Measurements from ENCODE around the gene RGR. TPM values are rescaled to one million over a fixed set of nuclear protein-coding genes. Genes with fewer than 3 reads are reported as not detected.
"Not testable (repeated sequence)": the region's sequence is repeated elsewhere in the genome, so short reads cannot be mapped to it uniquely, and the experiment has no call there.

Gene RGR
- total and polyA plus RNA-seq, 5 donors = 0.36 to 2.2 (median 0.64) TPM; not detected in 1

DNA sequence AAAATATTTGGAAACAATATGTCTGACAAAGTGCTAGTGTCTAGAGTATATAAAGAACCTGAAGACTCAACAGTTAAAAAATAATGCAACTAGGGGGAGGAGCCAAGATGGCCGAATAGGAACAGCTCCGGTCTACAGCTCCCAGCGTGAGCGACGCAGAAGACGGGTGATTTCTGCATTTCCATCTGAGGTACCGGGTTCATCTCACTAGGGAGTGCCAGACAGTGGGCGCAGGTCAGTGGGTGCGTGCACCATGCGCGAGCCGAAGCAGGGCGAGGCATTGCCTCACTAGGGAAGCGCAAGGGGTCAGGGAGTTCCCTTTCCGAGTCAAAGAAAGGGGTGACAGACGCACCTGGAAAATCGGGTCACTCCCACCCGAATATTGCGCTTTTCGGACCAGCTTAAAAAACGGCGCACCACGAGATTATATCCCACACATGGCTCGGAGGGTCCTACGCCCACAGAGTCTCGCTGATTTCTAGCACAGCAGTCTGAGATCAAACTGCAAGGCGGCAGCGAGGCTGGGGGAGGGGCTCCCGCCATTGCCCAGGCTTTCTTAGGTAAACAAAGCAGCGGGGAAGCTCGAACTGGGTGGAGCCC is 35.1 kb downstream of the RGR start:
- H3K27me3 ChIP-seq (ENCODE audit: control insufficient read depth, insufficient read depth); ATAC-seq; H3K9me3 ChIP-seq (ENCODE audit: control insufficient read depth, low read length); H3K4me3 ChIP-seq (ENCODE audit: low read length); intact Hi-C loops (cut with DNase I); DNase-seq; H3K4me1 ChIP-seq (ENCODE audit: control insufficient read depth, insufficient read depth, low read length); H3K27ac ChIP-seq (ENCODE audit: low read length): not testable (repeated sequence)
- 71% methylated on average over 30 of the region's 31 CpGs for WGBS

DNA sequence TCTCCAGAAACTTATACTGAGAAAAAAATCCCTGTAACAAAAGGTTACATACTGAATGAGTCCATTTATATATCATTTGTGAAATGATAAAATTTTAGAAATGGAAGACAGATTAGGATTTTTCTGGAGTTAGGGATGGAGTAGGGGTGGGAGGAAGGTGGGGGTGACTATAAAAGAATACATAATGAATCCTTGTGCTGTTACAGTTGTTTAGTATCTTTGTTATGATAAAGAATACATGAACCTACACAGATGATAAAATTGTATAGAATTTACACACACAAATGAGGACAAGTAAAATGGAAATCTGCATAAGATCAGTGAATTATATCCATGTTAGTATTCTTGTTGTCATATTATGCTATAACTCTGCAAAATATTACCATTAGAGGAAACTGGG is 41.8 kb downstream of the RGR start:
- H3K27ac ChIP-seq (ENCODE audit: low read length) = no peak overlapping the region
- intact Hi-C loops (cut with DNase I) = no loop called here
- no peaks in the 10 kb centered on the region for H3K9me3 ChIP-seq (ENCODE audit: control insufficient read depth, low read length)
- H3K4me1 ChIP-seq (ENCODE audit: control insufficient read depth, insufficient read depth, low read length) = no peaks in the 10 kb centered on the region
- H3K27me3 ChIP-seq (ENCODE audit: control insufficient read depth, insufficient read depth) = no peaks in the 10 kb centered on the region
- ATAC-seq (no peak), DNase-seq (no peak)
- H3K4me3 ChIP-seq (ENCODE audit: low read length) = no peak overlapping the region

DNA sequence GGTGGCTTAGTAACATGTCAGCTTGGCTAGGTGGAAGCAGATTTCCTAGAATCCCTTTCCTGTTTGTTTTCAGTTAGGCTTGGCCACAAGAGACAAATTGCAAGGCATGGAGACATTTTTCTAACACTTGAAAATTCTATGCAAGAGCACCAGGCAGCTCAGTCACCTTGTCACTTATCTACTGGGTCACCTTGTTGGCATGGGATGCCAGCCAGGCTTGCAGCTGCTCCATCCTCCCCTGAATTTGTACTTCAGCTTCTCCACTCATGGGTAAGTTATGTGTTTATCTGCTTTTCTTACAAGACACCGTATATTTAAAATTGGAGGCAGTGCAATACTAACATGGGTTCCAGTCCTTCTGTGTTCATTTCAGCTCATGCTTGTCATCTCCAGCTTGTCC is 43.3 kb downstream of the RGR start:
- no peak overlapping the region for H3K4me3 ChIP-seq (ENCODE audit: low read length)
- H3K4me1 ChIP-seq (ENCODE audit: control insufficient read depth, insufficient read depth, low read length) = no peaks in the 10 kb centered on the region
- DNase-seq (no peak), ATAC-seq (no peak)
- no peak overlapping the region for H3K27ac ChIP-seq (ENCODE audit: low read length)
- H3K27me3 ChIP-seq (ENCODE audit: control insufficient read depth, insufficient read depth) = no peaks in the 10 kb centered on the region
- intact Hi-C loops (cut with DNase I) = no loop called here
- WGBS = 93% methylated on average over 1 of the region's 1 CpG
- no peaks in the 10 kb centered on the region for H3K9me3 ChIP-seq (ENCODE audit: control insufficient read depth, low read length)

DNA sequence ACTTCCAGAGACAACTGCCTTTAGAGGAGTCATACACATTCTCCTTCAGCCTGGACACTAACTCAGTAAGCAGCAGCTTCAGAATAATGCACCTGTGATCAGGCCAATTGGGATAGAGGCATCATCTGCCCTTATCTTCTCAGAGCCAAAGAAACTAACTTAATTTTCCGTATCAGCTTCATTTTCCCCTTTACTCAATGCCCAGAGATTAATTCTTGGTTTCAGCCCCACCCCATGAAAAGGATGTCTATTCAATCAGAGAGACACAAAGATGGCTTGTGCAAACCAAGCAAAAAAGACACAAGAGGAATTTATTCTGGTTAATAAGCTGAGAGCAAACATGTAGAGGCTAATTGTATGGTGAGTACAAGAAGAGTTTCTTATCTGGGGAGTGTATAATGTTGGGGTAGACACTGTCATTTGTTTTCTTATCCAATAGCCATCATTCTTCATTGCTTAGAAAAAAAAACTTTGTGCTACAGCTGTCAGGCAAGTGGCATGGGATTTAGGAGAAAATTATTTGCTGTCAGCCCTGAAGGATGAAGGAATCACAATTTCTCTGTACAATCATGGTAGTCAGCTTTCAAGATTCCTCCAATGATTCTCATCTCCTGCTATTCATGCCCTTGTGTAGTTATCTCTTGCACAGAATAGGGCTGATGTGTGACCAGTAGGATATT is 44.8 kb downstream of the RGR start:
- Histone ChIP-seq H3K27ac (ENCODE audit: low read length) (no peak overlapping the region), H3K4me3 (ENCODE audit: low read length) (no peak overlapping the region), H3K9me3 (ENCODE audit: control insufficient read depth, low read length) (no peaks in the 10 kb centered on the region), H3K4me1 (ENCODE audit: control insufficient read depth, insufficient read depth, low read length) (no peaks in the 10 kb centered on the region), H3K27me3 (ENCODE audit: control insufficient read depth, insufficient read depth) (no peaks in the 10 kb centered on the region)
- DNase-seq = no peak
- WGBS = 59% methylated on average over 1 of the region's 1 CpG
- intact Hi-C loops (cut with DNase I) = no loop called here
- no peak for ATAC-seq

DNA sequence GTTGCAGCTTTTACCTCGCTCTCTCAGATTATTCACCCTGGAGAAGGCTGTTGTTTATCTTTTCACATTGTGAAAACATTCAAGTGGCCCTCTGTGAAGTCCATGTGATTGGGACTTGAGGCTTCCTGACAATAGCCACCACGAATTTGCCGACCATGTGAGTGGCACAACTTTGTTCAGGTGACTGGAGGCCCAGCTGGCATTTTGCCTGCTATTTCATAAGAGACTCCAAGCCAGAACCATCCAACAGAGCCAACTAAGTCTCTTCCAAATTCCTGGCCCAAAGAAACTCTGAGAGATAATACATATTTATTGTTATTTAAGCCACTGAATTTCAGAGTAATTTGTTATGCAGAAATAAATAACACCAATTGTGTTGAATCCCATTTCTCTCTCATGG is 45.4 kb downstream of the RGR start:
- no peaks in the 10 kb centered on the region for H3K27me3 ChIP-seq (ENCODE audit: control insufficient read depth, insufficient read depth)
- ATAC-seq = no peak

DNA sequence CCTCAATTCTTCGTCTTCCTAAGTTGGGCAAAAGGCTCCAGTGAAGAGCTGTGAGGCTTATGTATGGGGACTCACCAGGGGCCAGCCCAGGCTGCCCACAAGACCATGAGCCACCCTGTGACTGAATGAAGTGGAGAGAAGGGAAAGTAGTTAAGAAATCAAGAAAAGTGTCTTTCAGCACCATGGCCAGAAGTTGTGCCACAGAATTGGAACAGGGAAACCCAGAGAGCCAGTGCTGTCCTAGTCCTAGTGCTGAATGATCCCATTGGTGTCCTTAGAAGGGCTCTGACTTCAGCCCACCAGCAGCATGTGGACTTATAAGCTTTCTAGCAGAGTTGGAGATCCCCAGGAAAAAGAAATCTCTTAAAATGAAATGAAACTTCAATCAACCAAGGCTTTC is 46.5 kb downstream of the RGR start:
- DNase-seq = no peak
- Histone ChIP-seq H3K9me3 (ENCODE audit: control insufficient read depth, low read length) (no peaks in the 10 kb centered on the region), H3K27ac (ENCODE audit: low read length) (no peak overlapping the region), H3K4me1 (ENCODE audit: control insufficient read depth, insufficient read depth, low read length) (no peaks in the 10 kb centered on the region), H3K4me3 (ENCODE audit: low read length) (no peak overlapping the region), H3K27me3 (ENCODE audit: control insufficient read depth, insufficient read depth) (no peaks in the 10 kb centered on the region)
- intact Hi-C loops (cut with DNase I) = no loop called here
- WGBS = 39% methylated on average over 1 of the region's 1 CpG
- ATAC-seq = peak in 1 of 2 donors; percentile 31

More for the DNA sequence above, 45.4 kb downstream of the RGR start:
- Histone ChIP-seq H3K4me1 (ENCODE audit: control insufficient read depth, insufficient read depth, low read length) (no peaks in the 10 kb centered on the region), H3K4me3 (ENCODE audit: low read length) (no peak overlapping the region), H3K27ac (ENCODE audit: low read length) (no peak overlapping the region), H3K9me3 (ENCODE audit: control insufficient read depth, low read length) (no peaks in the 10 kb centered on the region)
- intact Hi-C loops (cut with DNase I) = no loop called here
- WGBS = 64% methylated on average over 3 of the region's 3 CpGs
- DNase-seq = no peak

DNA sequence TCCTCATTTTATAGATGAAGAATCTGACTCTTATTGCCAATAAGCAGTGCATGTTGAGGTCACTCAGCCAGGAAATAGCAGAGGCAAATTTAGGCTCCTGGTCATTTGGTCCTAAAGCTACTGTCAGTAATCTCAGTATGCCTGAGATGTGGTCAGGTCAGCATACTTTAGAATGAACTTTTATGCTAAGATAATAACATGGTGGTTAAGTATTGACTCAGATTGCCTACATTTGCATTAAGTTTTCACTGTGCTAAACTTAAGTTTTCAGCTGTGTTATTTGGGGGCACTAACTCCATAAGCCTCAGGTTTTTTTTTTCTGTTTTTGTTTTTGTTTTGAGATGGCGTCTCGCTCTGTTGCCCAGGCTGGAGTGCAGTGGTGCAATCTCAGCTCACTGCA is 47.6 kb downstream of the RGR start:
- no peaks in the 10 kb centered on the region for H3K27me3 ChIP-seq (ENCODE audit: control insufficient read depth, insufficient read depth)
- no peak for DNase-seq
- H3K9me3 ChIP-seq (ENCODE audit: control insufficient read depth, low read length) = no peaks in the 10 kb centered on the region
- H3K27ac ChIP-seq (ENCODE audit: low read length) = no peak overlapping the region
- ATAC-seq = no peak
- 97% methylated on average over 2 of the region's 2 CpGs for WGBS
- intact Hi-C loops (cut with DNase I) = no loop called here
- no peak overlapping the region for H3K4me3 ChIP-seq (ENCODE audit: low read length)
- no peaks in the 10 kb centered on the region for H3K4me1 ChIP-seq (ENCODE audit: control insufficient read depth, insufficient read depth, low read length)

DNA sequence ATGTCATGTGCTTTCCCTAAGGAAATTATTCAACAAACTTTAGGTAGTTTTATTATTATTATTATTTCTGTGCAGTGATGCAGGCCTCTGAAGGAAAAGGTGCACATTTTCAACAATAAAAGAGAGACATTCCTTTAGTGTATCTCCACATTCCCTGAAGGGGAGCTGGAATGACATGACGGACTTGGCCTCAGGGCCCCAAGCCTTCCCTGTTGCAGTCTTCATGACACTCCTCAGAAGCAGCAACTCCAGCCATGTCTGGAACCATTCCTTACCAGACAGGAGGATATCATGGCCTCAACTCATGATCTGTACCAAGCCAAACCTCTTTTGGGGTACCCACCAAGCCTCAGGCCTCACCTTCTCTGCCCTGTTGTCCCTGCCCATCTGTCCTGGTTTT is 48.3 kb downstream of the RGR start:
- WGBS = 82% methylated on average over 1 of the region's 1 CpG
- H3K9me3 ChIP-seq (ENCODE audit: control insufficient read depth, low read length) = no peaks in the 10 kb centered on the region
- ATAC-seq = no peak

DNA sequence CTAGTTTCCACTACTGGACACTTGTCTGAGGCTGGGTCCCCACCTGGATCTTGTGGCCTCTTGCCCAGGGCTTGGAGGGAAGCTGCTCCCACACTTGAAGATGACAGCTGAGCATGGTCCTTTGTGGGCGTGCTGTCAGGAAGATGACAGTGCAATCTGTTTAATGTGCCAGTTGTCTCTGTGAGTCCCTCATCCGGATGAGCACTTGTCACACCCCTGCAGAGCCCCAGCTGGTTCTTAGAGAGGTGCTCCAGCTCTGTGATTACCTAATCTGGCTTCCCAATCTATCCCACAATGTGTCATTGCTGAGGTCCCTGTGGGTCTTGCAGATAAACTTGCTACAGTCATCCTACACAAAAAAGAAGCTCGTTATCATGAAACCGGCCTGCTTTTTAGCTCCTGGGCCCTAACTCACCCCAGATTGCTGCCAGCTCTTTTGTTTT is 48.7 kb downstream of the RGR start:
- Histone ChIP-seq H3K9me3 (ENCODE audit: control insufficient read depth, low read length) (no peaks in the 10 kb centered on the region), H3K27me3 (ENCODE audit: control insufficient read depth, insufficient read depth) (no peaks in the 10 kb centered on the region), H3K4me1 (ENCODE audit: control insufficient read depth, insufficient read depth, low read length) (no peaks in the 10 kb centered on the region), H3K4me3 (ENCODE audit: low read length) (no peak overlapping the region), H3K27ac (ENCODE audit: low read length) (no peak overlapping the region)
- WGBS = 36% methylated on average over 4 of the region's 4 CpGs
- DNase-seq (no peak), ATAC-seq (no peak)
- intact Hi-C loops (cut with DNase I) = no loop called here

More for the DNA sequence above, 48.3 kb downstream of the RGR start:
- intact Hi-C loops (cut with DNase I) = no loop called here
- DNase-seq = no peak
- no peaks in the 10 kb centered on the region for H3K27me3 ChIP-seq (ENCODE audit: control insufficient read depth, insufficient read depth)
- H3K4me1 ChIP-seq (ENCODE audit: control insufficient read depth, insufficient read depth, low read length) = no peaks in the 10 kb centered on the region
- H3K27ac ChIP-seq (ENCODE audit: low read length) = no peak overlapping the region
- H3K4me3 ChIP-seq (ENCODE audit: low read length) = no peak overlapping the region

DNA sequence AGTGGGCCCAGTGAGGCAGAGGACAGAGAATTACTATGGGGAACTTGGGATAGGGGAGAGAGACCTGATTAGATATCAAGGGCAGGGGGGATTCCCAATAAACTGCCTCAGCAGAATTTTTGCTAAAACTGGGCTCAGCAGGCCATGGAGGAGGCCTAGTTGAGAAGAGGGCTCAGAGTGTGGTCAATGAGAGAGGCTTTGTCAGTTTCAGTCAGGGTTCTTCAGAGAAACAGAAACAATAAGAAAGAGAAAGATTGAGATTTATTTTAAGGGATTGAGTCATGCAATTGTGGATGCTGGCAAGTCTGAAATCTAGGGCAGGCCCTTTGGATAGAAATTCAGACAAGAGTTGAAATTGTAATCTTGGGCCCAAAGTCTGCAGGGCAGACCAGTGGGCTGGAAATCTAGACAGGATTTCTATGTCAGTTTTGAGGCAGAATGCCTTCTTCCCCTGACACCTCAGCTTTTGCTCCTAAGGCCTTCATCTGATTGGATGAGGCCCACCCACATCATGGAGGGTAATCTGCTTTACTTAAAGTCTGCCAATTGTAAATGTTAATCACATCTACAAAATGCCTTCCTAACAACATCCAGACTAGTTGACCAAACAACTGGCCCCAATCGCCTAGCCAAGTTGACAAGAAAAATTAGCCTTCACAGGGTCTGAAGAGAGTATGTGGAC is 50.1 kb downstream of the RGR start:
- Histone ChIP-seq H3K4me1 (ENCODE audit: control insufficient read depth, insufficient read depth, low read length) (no peaks in the 10 kb centered on the region), H3K4me3 (ENCODE audit: low read length) (no peak overlapping the region), H3K27me3 (ENCODE audit: control insufficient read depth, insufficient read depth) (no peaks in the 10 kb centered on the region), H3K9me3 (ENCODE audit: control insufficient read depth, low read length) (no peaks in the 10 kb centered on the region), H3K27ac (ENCODE audit: low read length) (no peak overlapping the region)
- intact Hi-C loops (cut with DNase I) = no loop called here
- no peak for ATAC-seq
- WGBS = 87% methylated on average over 1 of the region's 1 CpG
- no peak for DNase-seq

DNA sequence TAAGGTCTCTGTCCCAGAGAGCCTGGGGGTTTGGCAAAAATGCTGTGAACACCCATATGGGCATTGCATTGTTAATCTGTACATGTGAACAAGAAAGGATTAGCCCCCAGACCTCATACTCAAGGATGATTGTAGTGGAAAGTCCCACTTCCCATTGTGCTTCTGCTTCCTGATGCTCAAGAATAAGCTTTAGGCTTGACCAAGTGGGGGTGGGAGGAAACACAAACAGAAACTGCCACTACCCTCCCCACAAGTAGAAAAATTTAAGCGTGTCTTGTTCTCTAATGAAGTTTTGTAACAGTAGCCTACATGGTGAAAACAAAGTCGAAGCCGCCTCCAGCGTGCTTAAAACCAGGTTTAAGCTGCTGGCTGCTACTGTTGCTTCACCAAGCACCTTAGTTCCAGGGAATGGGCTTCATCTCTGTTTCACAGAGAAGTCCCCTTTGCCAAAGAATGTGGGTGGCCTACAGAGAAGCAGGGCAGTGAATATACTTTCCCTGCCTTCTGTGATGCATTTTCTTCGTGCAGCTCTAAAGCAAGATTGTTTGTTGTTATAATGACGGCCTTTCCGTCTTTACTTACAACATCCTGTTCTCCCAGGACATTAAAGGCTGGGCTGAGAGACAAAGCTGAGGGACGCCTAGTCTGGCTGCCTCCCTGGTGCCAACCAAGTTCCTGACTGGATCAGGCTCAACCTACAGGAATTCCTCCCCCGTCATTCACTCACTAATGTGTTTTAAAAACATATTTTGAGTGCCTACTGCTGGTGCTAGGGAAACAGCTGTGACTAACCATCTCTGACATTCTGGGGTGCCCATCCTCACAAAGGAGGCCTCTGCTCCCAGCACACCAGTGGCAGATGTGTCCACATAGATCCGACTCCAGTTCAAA is 51.5 kb downstream of the RGR start:
- Histone ChIP-seq H3K27ac (ENCODE audit: low read length) (peak overlapping the region; percentile 10), H3K4me1 (ENCODE audit: control insufficient read depth, insufficient read depth, low read length) (no peaks in the 10 kb centered on the region), H3K9me3 (ENCODE audit: control insufficient read depth, low read length) (no peaks in the 10 kb centered on the region), H3K4me3 (ENCODE audit: low read length) (no peak overlapping the region), H3K27me3 (ENCODE audit: control insufficient read depth, insufficient read depth) (no peaks in the 10 kb centered on the region)
- ATAC-seq (peak; percentile 74 to 91), DNase-seq (peak in 2 of 3 donors; percentile 19 to 46)
- 56% methylated on average over 10 of the region's 10 CpGs for WGBS
- intact Hi-C loops (cut with DNase I) = no loop called here

Measured in right cardiac atrium (tissue), 5 donors.